HepG2 (cell line): Measurements from ENCODE around the gene TAS1R3. TPM values are rescaled to one million over a fixed set of nuclear protein-coding genes. Genes with fewer than 3 reads are reported as not detected.

Experiments
- ATAC-seq: fragments of 200-7000 bp; cut with Tn5 transposase; 3 replicates; pipeline ENCODE4 v1.9.1; 2020; ENCODE audit warnings: mild to moderate bottlenecking, moderate library complexity
- BruUV-seq: library from RNA; stranded (reverse); fragments of 400-500 nt; replicated peaks from 2 replicates; lab custom pipeline; 2021; lab: Mats Ljungman, UMichigan
- CTCF ChIA-PET: fragments of 300-600 bp; formaldehyde crosslinking; extraction: SDS; loops from one replicate; lab custom pipeline; 2021; ENCODE audit warnings: low total read pairs, inconsistent platforms, low intra/inter-chr PET ratio; lab: Yijun Ruan, JAX
- POLR2A ChIA-PET: fragments of 350-600 bp; sonication (Branson Sonifier 250); formaldehyde crosslinking; loops from one replicate; lab custom pipeline; 2020; ENCODE audit warnings: antibody characterized with exemption, inconsistent platforms; lab: Yijun Ruan, JAX
- DNase-seq: peaks from one replicate; pipeline ENCODE4 v3.0.0-alpha.2; 2015; ENCODE audit warnings: low spot score
- FAIRE-seq: peaks from 3 replicates; lab custom pipeline; 2011; peaks lifted over from hg19 to GRCh38; lab: Jason Lieb, UNC
- H2AFZ ChIP-seq: one replicate; pipeline ENCODE4 v1.6.1; 2011; ENCODE audit warnings: low read length, inconsistent platforms
- H3K27ac ChIP-seq: fragments of 300-600 bp; 3 replicates; pipeline ENCODE4 v1.8.0; 2011; ENCODE audit warnings: mixed run types, mild to moderate bottlenecking, mixed read lengths, low read length, inconsistent platforms; ENCODE audit not compliant: insufficient read depth; ENCODE audit errors: extremely low read length
- H3K27me3 ChIP-seq, 2 experiments: fragments of 200-600 bp in 1 of 2; 2 replicates in 1 of 2; 3 replicates in 1 of 2; pipeline versions ENCODE4 v1.6.0 to v1.8.0; 2011; ENCODE audit warnings: low read length in 2 of 2, mild to moderate bottlenecking in 2 of 2, moderate library complexity in 2 of 2, inconsistent platforms in 1 of 2; ENCODE audit not compliant: insufficient read depth in 2 of 2, control insufficient read depth in 1 of 2
- H3K36me3 ChIP-seq, 2 experiments: fragments of 200-600 bp in 1 of 2; replicated peaks in 1 of 2; 2 replicates in 1 of 2; 3 replicates in 1 of 2; pipeline versions ENCODE4 v1.5.1 to v1.8.0; 2011; ENCODE audit warnings: low read length in 2 of 2, inconsistent platforms in 1 of 2; ENCODE audit not compliant: insufficient read depth in 2 of 2, control insufficient read depth in 1 of 2
- H3K4me1 ChIP-seq: 2 replicates; pipeline ENCODE4 v1.5.1; 2012; ENCODE audit warnings: low read length, inconsistent platforms; ENCODE audit not compliant: insufficient read depth
- H3K4me2 ChIP-seq: 2 replicates; pipeline ENCODE4 v1.6.0; 2011; ENCODE audit warnings: low read depth, low read length, inconsistent platforms
- H3K4me3 ChIP-seq, 3 experiments: fragments of 200-600 bp in 1 of 3; sonication (generic), shearing (Covaris generic) in 1 of 3; replicated peaks in 1 of 3; 2 replicates each; pipeline ENCODE4 v1.5.1; 2011 to 2016; ENCODE audit warnings: low read length in 3 of 3, inconsistent platforms in 2 of 3, low read depth in 2 of 3, mild to moderate bottlenecking in 2 of 3, control low read depth in 1 of 3, mixed read lengths in 1 of 3; ENCODE audit not compliant: insufficient read depth in 1 of 3
- H3K79me2 ChIP-seq: one replicate; pipeline ENCODE4 v1.6.1; 2011; ENCODE audit warnings: low read length, inconsistent platforms; ENCODE audit not compliant: insufficient read depth
- H3K9ac ChIP-seq: 2 replicates; pipeline ENCODE4 v1.6.0; 2011; ENCODE audit warnings: mild to moderate bottlenecking, low read depth, low read length, inconsistent platforms; ENCODE audit not compliant: insufficient read depth
- H3K9me3 ChIP-seq: 2 replicates; pipeline ENCODE4 v1.5.1; 2012; ENCODE audit warnings: mild to moderate bottlenecking, low read length
- H4K20me1 ChIP-seq: 2 replicates; pipeline ENCODE4 v1.6.0; 2011; ENCODE audit warnings: inconsistent platforms, mild to moderate bottlenecking, low read length, moderate library complexity; ENCODE audit not compliant: insufficient read depth
- CENPT ChIP-seq: sonication (generic); formaldehyde crosslinking; IDR thresholded peaks from 2 replicates; pipeline ENCODE4 v1.8.0; 2022; ENCODE audit warnings: low read depth, mild to moderate bottlenecking, moderate library complexity, missing genetic modification reagents
- HNRNPL ChIP-seq: fragments of 200-400 bp; formaldehyde crosslinking; IDR thresholded peaks from 2 replicates; pipeline ENCODE4 v1.6.1; 2017; ENCODE audit warnings: mild to moderate bottlenecking, low read depth, low read length
- PHF8 ChIP-seq: sonication (generic); formaldehyde crosslinking; IDR thresholded peaks from 2 replicates; pipeline ENCODE4 v1.5.0; 2020; ENCODE audit warnings: missing genetic modification reagents
- SAP130 ChIP-seq: IDR thresholded peaks from 2 replicates; pipeline ENCODE4 v1.6.1; 2016; ENCODE audit warnings: low read depth
- ZBTB33 ChIP-seq: sonication (generic); formaldehyde crosslinking; IDR thresholded peaks from 2 replicates; pipeline ENCODE4 v1.4.0; 2020; ENCODE audit warnings: missing genetic modification reagents
- ZBTB38 ChIP-seq: sonication (generic); formaldehyde crosslinking; IDR thresholded peaks from 2 replicates; pipeline ENCODE4 v1.5.1; 2020; ENCODE audit warnings: mild to moderate bottlenecking, missing genetic modification reagents
- ZBTB8A ChIP-seq: sonication (generic); formaldehyde crosslinking; IDR thresholded peaks from 2 replicates; pipeline ENCODE4 v1.4.0; 2020; ENCODE audit warnings: mild to moderate bottlenecking, low read depth, missing genetic modification reagents, borderline replicate concordance
- ZFYVE20 ChIP-seq: sonication (generic); formaldehyde crosslinking; IDR thresholded peaks from 2 replicates; pipeline ENCODE4 v1.8.0; 2023; ENCODE audit warnings: low read depth, mild to moderate bottlenecking, moderate library complexity, missing genetic modification reagents, borderline replicate concordance
- ZNF788 ChIP-seq: sonication (generic); formaldehyde crosslinking; IDR thresholded peaks from 2 replicates; pipeline ENCODE4 v1.5.0; 2020; ENCODE audit warnings: mild to moderate bottlenecking, missing genetic modification reagents, borderline replicate concordance
- WGBS: methylation state at CpG from one replicate; pipeline ENCODE4 v1.1.6; 2017; ENCODE audit warnings: low lambda C conversion rate; 5-methylcytosine and 5-hydroxymethylcytosine counted together
- in situ Hi-C: cut with HindIII; loops from 2 replicates; pipeline ENCODE4 v1.10.0; 2017; ENCODE audit warnings: low pct_unique_long_range_greater_than_20kb; ENCODE audit not compliant: extremely low pct_ligation_motif_present
- intact Hi-C: fragments of 100-400 bp; cut with micrococcal nuclease; formaldehyde crosslinking; loops from one replicate; pipeline ENCODE4 v1.10.0; 2022; ENCODE audit not compliant: unreplicated experiment
- polyA plus RNA-seq, 8 experiments: library from polyadenylated mRNA; depleted of rRNA in 3 of 8; stranded (reverse) in 7 of 8; unstranded in 1 of 8; fragments of >200 nt; fragmentation: Illumina TruSeq in 4 of 8; extraction: Trizol in 4 of 8; gene quantifications; 2 replicates each; pipeline versions ENCODE4 v1.2.1 to v1.2.3, GENCODE V29; 2011 to 2016; ENCODE audit warnings: low read depth in 4 of 8, missing spikeins in 1 of 8, mixed read lengths in 1 of 8; ENCODE audit not compliant: insufficient read depth in 1 of 8
- total RNA-seq, 5 experiments: library from RNA; depleted of rRNA; stranded (reverse); fragments of >200 nt; fragmentation: Illumina TruSeq; extraction: Trizol; gene quantifications; 2 replicates each; pipeline ENCODE4 v1.2.3, GENCODE V29; 2016; ENCODE audit warnings: low read depth in 1 of 5

TAS1R3 gene
- total and polyA plus RNA-seq, 2 of the 13 experiments (the other 11 are each of a cell fraction or from before 2014, with no cell fraction given) = 0.13 to 0.15 TPM

DNA sequence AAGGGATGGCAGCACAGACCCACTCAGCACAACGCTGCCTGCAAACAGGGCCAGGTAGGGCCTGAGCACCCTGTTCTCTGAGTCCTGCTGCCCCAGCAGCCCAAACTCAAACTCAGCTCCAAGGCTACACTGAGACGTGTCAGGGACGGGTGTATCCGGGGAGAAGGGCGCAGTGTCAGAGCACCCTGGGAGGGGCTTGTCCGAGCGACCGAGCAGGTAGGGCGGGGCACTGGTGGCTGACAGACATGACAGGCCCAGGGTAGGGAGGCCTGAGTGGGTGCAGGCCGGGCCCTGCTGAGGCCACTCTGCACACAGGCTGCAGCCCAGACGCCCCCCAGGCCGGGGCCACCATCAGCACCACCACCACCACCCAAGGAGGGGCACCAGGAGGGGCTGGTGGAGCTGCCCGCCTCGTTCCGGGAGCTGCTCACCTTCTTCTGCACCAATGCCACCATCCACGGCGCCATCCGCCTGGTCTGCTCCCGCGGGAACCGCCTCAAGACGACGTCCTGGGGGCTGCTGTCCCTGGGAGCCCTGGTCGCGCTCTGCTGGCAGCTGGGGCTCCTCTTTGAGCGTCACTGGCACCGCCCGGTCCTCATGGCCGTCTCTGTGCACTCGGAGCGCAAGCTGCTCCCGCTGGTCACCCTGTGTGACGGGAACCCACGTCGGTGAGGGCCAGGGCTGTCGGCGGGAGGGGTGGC, 45.3 kb upstream of the TAS1R3 start:
- H3K4me2 ChIP-seq = peak overlapping the region; percentile 58
- peaks cover 0 to 2% of the 10 kb centered on the region in 2 experiments; a peak in 1 of 5 replicates for H3K27me3 ChIP-seq
- no peak overlapping the region for H3K27ac ChIP-seq
- TF ChIP-seq ZFYVE20 (CRISPR knock-in tag) (no peak), ZNF788 (CRISPR knock-in tag) (0 out of 2 replicates have a peak, but pooled peaks have one; percentile 6), SAP130 (CRISPR knock-in tag) (0 out of 2 replicates have a peak, but pooled peaks have one; percentile 1), PHF8 (CRISPR knock-in tag) (0 out of 2 replicates have a peak, but pooled peaks have one; percentile 11), ZBTB33 (peak; percentile 77; the same call in 1 of the 2 replicates), ZBTB38 (peak; percentile 38; the same call in 1 of the 2 replicates), CENPT (peak; percentile 34; the same call in 1 of the 2 replicates), HNRNPL (peak; percentile 60; the same call in 1 of the 2 replicates), ZBTB8A (CRISPR knock-in tag) (no peak)
- TF ChIP-seq, all 625 proteins: peak for 7
- no TSS peak for BruUV-seq
- no peak for FAIRE-seq
- ATAC-seq = no peak
- no peak overlapping the region for H3K9ac ChIP-seq
- peaks cover 52% of the 10 kb centered on the region for H3K4me1 ChIP-seq
- no peaks in the 10 kb centered on the region for H3K36me3 ChIP-seq
- no peak for DNase-seq
- 22% methylated on average over 9 of the region's 37 CpGs for WGBS
- intact Hi-C loops = no loop called here
- CTCF ChIA-PET = no interaction called here
- H3K79me2 ChIP-seq = no peaks in the 10 kb centered on the region
- peak overlapping the region in 1 of 3 experiments; percentile 54; a peak in 1 of 6 replicates for H3K4me3 ChIP-seq
- in situ Hi-C loops = no loop called here
- H3K9me3 ChIP-seq = no peaks in the 10 kb centered on the region
- POLR2A ChIA-PET = no interaction called here
- H4K20me1 ChIP-seq = no peaks in the 10 kb centered on the region
- no peak overlapping the region for H2AFZ ChIP-seq
